GM19328 (cell line): ENCODE data around the gene LY9.

Experiments
- ATAC-seq: cut with Tn5 transposase; IDR thresholded peaks from one replicate; pipeline ENCODE4 v1.9.1; 2021; ENCODE audit warnings: mild to moderate bottlenecking, moderate library complexity; ENCODE audit not compliant: unreplicated experiment

The LY9 gene

GRCh38 chr1:160834945-160835565 lies 39.1 kb downstream of the LY9 start:
- ATAC-seq, result no peak

- no peak for ATAC-seq
Measured at GRCh38 chr1:160835751-160836150, 39.8 kb downstream of the LY9 start.

DNA sequence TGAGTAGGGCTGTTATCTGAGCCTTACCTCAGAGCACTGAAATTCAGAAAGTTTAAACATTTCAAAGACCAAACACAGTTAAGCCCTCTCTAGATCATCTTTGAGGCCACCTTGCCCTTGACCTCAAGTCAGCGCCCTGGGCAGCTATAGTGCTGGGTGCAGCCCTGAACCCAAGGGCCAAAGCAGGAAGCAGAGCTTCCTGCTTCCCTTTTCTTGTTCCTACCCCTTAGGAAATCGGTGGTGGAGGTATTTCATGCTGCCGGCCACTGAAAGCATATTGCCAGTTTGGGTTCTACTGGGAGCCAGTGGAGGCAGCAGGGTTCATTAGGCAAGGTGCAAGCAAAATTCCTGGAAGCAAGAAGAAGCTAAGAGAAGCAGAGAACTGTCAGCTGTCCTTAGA lies 40.6 kb downstream of the LY9 start:
- no peak for ATAC-seq

GRCh38 chr1:160836981-160837557 lies 41.1 kb downstream of the LY9 start:
- ATAC-seq, result no peak

DNA sequence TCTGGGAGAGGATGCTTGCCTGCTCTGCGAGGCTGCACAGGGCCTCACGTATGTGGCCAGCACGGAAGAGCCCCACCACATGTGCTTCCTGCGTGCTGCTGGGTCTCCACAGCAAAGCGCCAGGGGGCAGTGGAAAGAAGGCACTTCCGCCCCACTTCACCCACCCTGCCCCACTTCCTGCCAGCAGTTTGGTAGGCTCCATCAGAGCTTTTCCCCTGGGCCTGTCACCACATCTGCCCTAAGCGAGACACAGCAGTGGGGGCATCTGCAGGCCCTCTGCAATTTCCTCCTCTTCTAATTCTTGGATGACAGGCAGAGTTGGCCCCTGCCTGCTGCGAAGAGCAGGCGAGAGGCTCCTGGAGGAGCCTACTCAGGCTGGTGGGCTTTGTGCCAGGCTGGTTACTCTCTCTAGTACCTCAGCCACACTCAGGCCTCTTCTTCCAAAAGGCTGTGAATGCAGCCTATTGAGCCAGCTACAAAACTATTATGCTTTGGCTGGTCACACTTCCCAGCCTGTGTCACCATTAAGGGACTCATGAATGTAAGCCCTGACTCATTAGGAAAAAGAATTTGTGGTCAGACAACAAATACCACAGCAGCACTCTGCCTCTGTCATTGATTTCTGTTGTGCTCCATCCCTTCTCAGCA lies 41.7 kb downstream of the LY9 start:
- ATAC-seq, result peak; percentile 60

- ATAC-seq, result no peak
Measured at GRCh38 chr1:160838888-160839287, 42.9 kb downstream of the LY9 start.

DNA sequence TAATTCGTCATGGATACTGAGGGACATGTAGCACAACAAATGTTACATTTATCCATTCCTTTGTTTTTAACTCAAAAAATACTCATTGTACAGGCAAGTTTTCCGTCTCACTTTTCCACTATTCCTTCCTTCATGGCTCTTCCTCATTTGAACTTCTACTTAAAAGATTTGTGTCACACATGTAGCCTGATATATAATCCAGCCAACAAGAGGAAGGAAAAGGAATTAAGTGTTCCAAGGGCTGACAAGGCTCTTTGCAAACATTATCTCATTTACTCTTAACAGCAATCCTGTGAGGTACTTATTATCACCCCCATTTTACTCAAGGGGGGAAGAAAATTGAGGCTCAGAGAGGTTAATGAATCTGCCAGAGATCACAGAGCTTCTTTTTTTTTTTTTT lies 43.8 kb downstream of the LY9 start:
- ATAC-seq, result no peak

DNA sequence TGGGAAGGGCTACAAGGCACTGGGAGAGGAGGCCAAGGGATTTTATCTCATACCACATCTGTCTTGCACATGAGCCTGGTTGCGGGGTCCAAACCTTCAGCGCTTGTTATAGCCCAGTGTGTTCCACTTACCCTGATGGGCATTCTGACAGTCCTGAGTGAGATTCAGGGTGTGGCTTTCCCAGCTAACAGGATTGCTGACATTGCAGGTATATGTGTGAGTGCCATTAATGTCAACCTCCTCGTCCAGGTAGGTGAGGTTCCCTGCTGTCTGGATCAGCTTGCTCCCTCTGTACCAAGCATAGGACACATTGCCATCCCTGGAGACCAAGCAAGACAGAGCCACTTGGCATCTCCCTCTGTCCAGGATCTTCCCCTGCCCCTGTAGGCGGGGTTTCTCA lies 45.1 kb downstream of the LY9 start:
- ATAC-seq, result no peak

DNA sequence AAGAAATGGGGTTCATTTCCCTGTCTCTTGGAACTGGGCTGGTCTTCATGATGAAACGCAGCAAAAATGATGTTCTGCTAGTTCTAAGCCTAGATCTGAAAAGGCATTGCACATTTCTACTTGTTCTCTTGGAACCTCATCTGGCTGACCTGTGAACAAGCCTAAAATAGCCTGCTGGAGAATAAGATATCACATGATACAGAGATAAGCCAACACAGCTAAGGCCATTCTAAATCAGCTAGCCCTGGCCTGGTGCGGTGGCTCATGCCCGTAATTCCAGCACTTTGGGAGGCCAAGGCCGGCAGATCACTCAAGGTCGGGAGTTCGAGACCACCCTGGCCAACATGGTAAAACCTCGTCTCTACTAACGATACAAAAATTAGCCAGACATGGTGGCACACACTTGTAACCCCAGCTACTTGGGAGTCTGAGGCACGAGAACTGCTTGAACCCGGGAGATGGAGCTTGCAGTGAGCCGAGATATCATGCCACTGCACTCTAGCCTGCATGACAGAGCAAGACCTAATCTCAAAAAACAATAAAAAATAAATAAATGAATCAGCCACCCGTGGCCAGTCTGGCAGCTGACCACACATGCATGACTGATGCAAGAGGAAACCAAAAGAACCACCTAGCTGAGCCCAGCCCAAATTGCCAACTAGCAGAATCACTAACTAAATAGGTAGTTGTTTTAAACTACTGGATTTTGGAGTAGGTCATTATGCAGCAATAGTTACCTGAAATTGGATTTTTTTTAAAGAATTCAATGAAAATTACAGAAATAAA lies 48.7 kb downstream of the LY9 start:
- no peak for ATAC-seq

DNA sequence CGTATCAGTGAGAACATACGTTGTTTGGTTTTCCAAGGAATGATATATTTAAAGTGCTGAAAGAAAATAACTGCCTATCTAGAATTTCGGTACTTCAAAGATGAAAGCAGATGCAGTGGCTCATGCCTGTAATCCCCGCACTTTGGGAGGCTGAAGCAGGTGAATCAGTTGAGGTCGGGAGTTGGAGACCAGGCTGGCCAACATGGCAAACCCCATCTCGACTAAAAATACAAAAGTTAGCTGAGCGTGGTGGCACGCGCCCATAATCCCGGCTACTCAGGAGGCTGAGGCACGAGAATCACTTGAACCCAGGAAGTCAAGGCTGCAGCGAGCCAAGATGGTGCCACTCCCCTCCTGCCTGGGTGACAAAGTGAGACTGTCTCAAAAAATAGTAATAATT lies 50.3 kb downstream of the LY9 start:
- ATAC-seq, result no peak

DNA sequence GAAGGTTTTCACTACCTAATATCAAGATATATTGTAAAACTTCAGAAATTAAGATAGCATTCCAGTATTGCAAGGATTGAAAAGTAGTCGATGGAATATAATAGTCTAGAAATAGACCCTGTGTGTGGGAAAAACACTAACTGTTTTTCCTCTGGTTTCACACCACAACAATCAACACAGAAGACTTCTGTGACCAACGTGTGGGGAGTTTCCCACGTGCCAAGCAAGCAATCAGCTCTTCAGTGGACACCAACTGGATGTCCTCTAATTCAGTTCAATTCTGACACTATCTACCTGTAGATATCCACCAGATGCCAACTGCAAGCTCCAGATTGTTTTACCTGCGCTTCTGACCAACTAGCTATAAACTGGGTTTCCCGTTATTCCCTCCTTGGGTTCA lies 54.6 kb downstream of the LY9 start:
- ATAC-seq, result no peak

- ATAC-seq, result no peak
Measured at GRCh38 chr1:160850993-160851392, 55.0 kb downstream of the LY9 start.

DNA sequence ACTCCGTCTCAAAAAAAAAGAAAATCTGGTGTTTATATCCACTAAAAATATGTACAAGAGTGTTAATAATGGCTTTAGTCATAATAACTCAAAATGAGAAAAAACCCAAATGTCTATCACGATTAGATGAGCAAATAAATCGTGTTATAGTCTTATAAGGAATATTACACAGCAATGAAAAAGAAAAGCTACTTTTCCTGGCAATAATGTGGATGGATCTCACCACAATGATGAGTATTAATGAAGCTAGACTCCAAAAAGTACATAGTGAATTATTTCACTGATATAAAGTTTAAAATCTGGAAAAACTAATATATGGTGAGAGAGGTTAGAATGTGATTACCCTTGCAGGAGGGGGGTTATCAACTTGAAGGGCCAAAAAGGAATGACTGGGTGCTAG lies 57.0 kb downstream of the LY9 start:
- no peak for ATAC-seq

DNA sequence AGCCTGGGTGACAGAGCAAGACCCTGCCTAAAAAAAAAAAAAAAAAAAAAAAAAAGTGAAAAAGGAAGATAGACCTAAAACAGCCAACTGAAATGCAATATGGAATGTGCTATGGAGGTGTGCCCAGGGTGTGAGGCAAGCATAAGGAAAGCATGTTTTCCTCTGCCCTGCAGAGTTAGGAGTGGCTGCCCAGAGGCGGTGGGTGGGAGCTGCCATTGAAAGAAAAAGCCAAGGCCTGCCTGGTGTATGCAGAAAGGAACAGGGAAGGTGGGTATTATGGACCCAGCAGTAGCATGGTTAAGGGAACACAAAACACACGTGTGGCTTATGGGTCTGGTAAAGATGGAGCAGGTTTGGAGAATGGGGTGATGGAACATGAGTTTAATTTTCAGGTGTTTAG lies 57.8 kb downstream of the LY9 start:
- ATAC-seq, result no peak

DNA sequence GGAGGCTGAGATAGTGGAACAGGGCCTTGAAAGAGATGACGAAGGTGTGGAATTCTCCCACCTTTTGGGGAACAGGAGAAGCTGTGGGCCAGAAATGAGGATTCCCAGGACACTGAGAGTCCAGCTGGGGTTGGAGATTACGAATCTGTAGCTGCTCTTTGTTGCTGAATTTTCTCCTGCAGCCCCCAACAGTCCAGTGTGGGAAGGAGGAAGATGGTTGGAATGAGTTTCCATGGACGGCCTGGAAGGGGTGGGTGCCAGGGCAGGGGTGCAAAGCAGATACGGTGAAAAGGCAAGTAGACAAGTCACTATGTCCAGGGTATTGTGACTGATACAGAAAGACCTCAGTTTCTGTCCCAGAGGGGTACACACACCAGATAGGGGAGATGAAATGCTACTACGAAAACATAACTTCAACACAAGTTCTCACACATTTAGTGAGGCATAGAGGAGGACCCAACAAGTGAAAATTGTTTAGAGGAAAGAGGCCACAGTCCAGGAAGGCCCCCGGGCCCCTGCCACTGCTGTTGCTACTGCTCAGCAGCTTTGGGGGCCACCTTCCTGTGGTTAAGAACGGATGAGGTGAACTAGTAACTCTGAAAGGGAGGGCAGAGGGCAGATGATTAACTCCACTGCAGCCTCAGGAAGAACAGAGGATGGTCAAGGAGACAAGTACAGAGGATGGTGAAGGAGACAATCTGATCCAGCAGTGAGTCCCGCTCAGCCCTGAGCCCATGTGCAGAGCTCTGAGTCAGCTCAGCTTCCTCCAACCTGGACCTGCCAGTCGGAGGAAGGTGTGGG lies 59.4 kb downstream of the LY9 start:
- ATAC-seq, result no peak

- ATAC-seq, result no peak
Measured at GRCh38 chr1:160858097-160858496, 62.1 kb downstream of the LY9 start.

GRCh38 chr1:160858507-160858906 lies 62.5 kb downstream of the LY9 start:
- ATAC-seq, result no peak

DNA sequence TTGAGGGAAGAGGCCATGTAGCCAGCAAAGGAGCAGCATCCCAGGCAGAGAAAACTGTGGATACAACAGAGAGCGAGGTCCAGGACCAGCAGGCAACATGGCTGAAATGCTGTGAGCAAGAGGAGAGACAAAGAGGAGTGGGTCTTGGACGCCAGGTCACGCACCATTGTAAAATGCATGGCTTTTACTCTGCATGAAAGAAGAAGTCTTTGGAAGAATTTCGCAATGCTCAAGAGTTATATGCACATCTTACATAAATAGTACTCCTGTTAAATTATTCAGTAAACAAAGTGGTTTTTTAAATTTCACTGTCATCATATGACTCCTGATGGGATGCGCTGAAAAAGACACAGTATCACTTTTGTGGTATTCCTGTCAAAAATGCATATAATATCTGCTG lies 63.2 kb downstream of the LY9 start:
- ATAC-seq, result no peak

DNA sequence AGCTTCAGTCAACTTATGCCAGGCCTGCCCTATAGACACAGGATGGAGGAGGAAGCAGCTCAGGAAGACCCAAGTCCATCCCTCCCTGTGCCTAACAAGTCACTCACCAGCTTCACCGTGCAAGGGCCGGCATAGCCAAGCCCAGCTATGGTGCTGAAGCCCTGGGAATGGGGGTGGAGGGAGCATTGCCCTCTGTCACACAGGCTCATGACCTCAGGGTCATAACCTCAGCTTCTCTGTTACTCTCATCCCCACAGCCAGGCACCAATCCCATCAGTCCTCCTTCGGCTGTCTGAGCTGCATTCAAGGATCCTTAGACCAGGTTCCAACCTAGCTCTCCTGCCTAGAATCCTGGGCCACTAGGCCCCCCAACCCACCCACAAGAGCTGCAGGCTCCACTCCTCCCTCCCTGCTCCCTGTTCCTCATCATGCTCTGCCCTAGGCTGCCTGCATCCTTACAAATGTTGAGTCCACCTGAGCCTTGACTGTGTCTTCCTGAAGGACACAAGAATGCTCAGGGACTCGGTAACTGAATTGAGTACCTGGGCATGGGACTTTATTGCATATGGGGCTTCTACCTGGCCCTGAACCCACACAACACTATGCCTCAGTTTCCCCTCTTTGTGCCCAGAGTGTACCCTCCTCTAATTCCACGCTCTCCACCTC lies 65.0 kb downstream of the LY9 start:
- ATAC-seq, result no peak

DNA sequence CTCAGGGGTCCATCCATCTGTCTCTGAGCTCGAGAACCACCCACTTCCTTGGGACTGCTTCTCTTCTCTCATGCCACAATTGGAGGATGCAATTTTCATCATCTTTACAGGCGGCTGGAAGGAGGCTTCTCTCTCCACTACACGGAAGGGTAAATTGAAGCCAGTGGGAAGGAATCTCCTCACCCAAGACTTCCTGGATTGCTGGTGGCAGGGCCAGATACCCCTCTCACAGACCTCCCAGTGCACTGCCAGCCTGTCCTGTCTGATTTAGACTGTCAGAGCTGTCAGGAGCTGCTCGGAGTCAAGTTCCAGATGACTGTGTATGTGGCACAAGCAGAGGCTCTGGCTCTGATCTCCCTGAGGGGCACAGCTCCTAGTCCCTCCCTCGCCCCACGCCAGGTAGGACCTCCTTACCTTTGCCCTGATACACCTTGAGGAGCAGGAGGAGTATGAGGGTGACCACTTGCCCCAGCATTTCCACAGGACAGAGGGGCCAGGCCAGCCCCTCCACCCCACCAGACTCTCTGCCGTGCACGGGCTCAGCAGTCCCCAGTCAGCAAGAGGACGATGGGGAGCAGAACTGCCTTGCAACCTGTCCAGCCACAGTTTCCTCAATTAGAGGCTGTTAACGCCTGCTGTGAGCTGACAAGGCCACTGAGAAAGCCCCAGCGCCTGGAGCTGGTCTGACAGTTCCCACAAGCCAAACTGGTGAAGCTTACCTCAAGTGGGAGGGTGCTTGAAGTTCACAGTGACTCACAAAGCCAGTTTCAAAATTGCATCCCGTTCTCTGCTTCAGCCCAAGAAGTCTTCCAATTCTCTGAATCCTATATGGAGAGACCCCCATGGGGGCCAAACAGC lies 66.5 kb downstream of the LY9 start, which contains the start of gene CD244:
TSS of gene CD244 (minus strand) at position 685 of the 858 bp plus-strand sequence. CDS start at position 475, 210 bp downstream.
- ATAC-seq, result peak; percentile 73
